HepG2 (cell line): ENCODE results near the gene IRAK2. TPM values are rescaled to one million over a fixed set of nuclear protein-coding genes. Genes with fewer than 3 reads are reported as not detected.

Experiments
- CBX1 ChIP-seq: IDR thresholded peaks from one replicate; pipeline ENCODE4 v1.6.1; 2016; ENCODE audit warnings: antibody characterized with exemption, low read depth
- HNRNPLL ChIP-seq: fragments of 200-400 bp; formaldehyde crosslinking; IDR thresholded peaks from 2 replicates; pipeline ENCODE4 v1.6.1; 2017; ENCODE audit warnings: mild to moderate bottlenecking, low read depth, low read length; ENCODE audit not compliant: poor library complexity, severe bottlenecking
- ISL2 ChIP-seq: sonication (generic); formaldehyde crosslinking; IDR thresholded peaks from 2 replicates; pipeline ENCODE4 v1.5.0; 2020; ENCODE audit warnings: missing genetic modification reagents
- NFIC ChIP-seq: IDR thresholded peaks from 2 replicates; pipeline ENCODE4 v1.6.1; 2012; ENCODE audit warnings: mild to moderate bottlenecking, low read length, inconsistent platforms
- PITX1 ChIP-seq: sonication (generic); formaldehyde crosslinking; IDR thresholded peaks from 2 replicates; pipeline ENCODE4 v1.5.1; 2020; ENCODE audit warnings: mild to moderate bottlenecking, missing genetic modification reagents
- RFXAP ChIP-seq: sonication (generic); formaldehyde crosslinking; IDR thresholded peaks from 2 replicates; pipeline ENCODE4 v1.4.0; 2020; ENCODE audit warnings: missing genetic modification reagents, borderline replicate concordance
- SOX5 ChIP-seq: IDR thresholded peaks from 2 replicates; pipeline ENCODE4 v1.6.1; 2016; ENCODE audit warnings: borderline replicate concordance
- TCF12 ChIP-seq, 2 experiments: fragments of 450-650 bp in 1 of 2; sonication (generic) in 1 of 2; formaldehyde crosslinking in 1 of 2; IDR thresholded peaks; 2 replicates each; pipeline versions ENCODE4 v1.6.1 to v1.8.0; 2017 to 2022; ENCODE audit warnings: antibody characterized with exemption in 1 of 2, mild to moderate bottlenecking in 1 of 2, missing genetic modification reagents in 1 of 2, moderate library complexity in 1 of 2
- ZNF180 ChIP-seq: sonication (generic); formaldehyde crosslinking; IDR thresholded peaks from 2 replicates; pipeline ENCODE4 v1.4.0; 2020; ENCODE audit warnings: low read depth, missing genetic modification reagents, borderline replicate concordance
- ZNF616 ChIP-seq: sonication (generic); formaldehyde crosslinking; IDR thresholded peaks from 2 replicates; pipeline ENCODE4 v1.5.0; 2020; ENCODE audit warnings: low read depth, mild to moderate bottlenecking, missing genetic modification reagents
- polyA plus RNA-seq, 8 experiments: library from polyadenylated mRNA; depleted of rRNA in 3 of 8; stranded (reverse) in 7 of 8; unstranded in 1 of 8; fragments of >200 nt; fragmentation: Illumina TruSeq in 4 of 8; extraction: Trizol in 4 of 8; gene quantifications; 2 replicates each; pipeline versions ENCODE4 v1.2.1 to v1.2.3, GENCODE V29; 2011 to 2016; ENCODE audit warnings: low read depth in 4 of 8, missing spikeins in 1 of 8, mixed read lengths in 1 of 8; ENCODE audit not compliant: insufficient read depth in 1 of 8
- total RNA-seq, 5 experiments: library from RNA; depleted of rRNA; stranded (reverse); fragments of >200 nt; fragmentation: Illumina TruSeq; extraction: Trizol; gene quantifications; 2 replicates each; pipeline ENCODE4 v1.2.3, GENCODE V29; 2016; ENCODE audit warnings: low read depth in 1 of 5
- TF ChIP-seq, protein P1 (sequence below): sonication (generic); formaldehyde crosslinking; IDR thresholded peaks from 2 replicates; pipeline ENCODE4; 2020; ENCODE audit warnings: missing genetic modification reagents, mild to moderate bottlenecking, borderline replicate concordance
- TF ChIP-seq, protein P2 (sequence below), 2 experiments: sonication (generic) in 1 of 2; formaldehyde crosslinking in 1 of 2; IDR thresholded peaks; 2 replicates each; pipeline versions ENCODE4 v1.4.0 to v1.6.1; 2016 to 2020; ENCODE audit warnings: borderline replicate concordance in 1 of 2, low read depth in 1 of 2, mild to moderate bottlenecking in 1 of 2, missing genetic modification reagents in 1 of 2
- TF ChIP-seq, protein P3 (sequence below): sonication (generic); formaldehyde crosslinking; conservative IDR thresholded peaks from 2 replicates; pipeline ENCODE4 v1.4.0; 2020; ENCODE audit warnings: mild to moderate bottlenecking, missing genetic modification reagents, moderate library complexity

The IRAK2 gene
- total and polyA plus RNA-seq, 2 of the 13 experiments (the other 11 are each of a cell fraction or from before 2014, with no cell fraction given) = 13.1 to 23.3 TPM

DNA sequence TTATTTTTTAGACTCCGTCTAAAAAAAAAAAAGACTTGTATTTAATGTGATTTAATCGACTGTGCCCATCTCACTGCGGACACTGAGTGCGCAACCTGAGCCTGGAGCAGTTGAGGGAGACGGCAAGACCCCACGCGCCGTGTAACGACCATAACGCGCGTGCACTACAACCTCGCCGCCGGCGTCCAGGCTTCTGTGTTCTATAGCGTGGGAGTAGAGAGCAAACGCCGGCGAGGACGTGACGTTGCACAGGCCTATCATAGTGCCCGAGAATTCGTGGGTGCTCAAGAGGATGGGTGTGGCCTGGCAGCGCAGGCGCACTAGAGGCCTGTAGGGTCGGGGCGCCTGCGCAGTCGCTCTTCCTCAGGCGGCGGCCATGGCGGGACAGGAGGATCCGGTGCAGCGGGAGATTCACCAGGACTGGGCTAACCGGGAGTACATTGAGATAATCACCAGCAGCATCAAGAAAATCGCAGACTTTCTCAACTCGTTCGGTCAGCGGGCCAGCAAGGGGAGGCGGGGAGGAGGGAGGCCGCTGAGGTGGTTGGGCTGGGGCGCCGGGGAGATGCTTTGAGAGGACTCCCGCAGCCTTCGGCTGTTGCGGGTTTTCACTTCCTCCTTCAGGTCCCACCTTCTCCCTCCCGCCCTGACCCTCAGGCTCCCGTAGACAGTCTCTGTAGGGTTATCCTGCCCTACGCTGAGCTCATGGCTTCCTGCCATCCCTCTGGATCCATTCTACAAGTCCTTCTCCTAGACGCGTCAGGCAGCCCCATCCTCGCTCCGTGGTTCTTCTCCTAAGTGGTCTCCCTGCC lies 49.2 kb upstream of the IRAK2 start, which contains the start of gene BRK1 (continued):
- TF ChIP-seq TCF12 (IDR thresholded peaks at IDR 0.05) = no peak
- no peak for TF ChIP-seq TCF12 (CRISPR knock-in tag; IDR thresholded peaks at IDR 0.05)
- TF ChIP-seq, protein P1, sequence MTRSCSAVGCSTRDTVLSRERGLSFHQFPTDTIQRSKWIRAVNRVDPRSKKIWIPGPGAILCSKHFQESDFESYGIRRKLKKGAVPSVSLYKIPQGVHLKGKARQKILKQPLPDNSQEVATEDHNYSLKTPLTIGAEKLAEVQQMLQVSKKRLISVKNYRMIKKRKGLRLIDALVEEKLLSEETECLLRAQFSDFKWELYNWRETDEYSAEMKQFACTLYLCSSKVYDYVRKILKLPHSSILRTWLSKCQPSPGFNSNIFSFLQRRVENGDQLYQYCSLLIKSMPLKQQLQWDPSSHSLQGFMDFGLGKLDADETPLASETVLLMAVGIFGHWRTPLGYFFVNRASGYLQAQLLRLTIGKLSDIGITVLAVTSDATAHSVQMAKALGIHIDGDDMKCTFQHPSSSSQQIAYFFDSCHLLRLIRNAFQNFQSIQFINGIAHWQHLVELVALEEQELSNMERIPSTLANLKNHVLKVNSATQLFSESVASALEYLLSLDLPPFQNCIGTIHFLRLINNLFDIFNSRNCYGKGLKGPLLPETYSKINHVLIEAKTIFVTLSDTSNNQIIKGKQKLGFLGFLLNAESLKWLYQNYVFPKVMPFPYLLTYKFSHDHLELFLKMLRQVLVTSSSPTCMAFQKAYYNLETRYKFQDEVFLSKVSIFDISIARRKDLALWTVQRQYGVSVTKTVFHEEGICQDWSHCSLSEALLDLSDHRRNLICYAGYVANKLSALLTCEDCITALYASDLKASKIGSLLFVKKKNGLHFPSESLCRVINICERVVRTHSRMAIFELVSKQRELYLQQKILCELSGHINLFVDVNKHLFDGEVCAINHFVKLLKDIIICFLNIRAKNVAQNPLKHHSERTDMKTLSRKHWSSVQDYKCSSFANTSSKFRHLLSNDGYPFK (CRISPR knock-in tag) = peak; percentile 88; the same call in 1 of the 2 replicates
- peak; percentile 62 for TF ChIP-seq HNRNPLL
- TF ChIP-seq SOX5 (CRISPR knock-in tag) = peak; percentile 55; the same call in 1 of the 2 replicates
- TF ChIP-seq NFIC = no peak
- TF ChIP-seq, protein P2, sequence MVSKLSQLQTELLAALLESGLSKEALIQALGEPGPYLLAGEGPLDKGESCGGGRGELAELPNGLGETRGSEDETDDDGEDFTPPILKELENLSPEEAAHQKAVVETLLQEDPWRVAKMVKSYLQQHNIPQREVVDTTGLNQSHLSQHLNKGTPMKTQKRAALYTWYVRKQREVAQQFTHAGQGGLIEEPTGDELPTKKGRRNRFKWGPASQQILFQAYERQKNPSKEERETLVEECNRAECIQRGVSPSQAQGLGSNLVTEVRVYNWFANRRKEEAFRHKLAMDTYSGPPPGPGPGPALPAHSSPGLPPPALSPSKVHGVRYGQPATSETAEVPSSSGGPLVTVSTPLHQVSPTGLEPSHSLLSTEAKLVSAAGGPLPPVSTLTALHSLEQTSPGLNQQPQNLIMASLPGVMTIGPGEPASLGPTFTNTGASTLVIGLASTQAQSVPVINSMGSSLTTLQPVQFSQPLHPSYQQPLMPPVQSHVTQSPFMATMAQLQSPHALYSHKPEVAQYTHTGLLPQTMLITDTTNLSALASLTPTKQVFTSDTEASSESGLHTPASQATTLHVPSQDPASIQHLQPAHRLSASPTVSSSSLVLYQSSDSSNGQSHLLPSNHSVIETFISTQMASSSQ (IDR thresholded peaks at IDR 0.05; ENCODE audit: low read depth) = no peak
- TF ChIP-seq, protein P2 (CRISPR knock-in tag; IDR thresholded peaks at IDR 0.05; ENCODE audit: borderline replicate concordance) = no peak
- peak; percentile 62; the same call in 1 of the 2 replicates for TF ChIP-seq RFXAP (CRISPR knock-in tag)
- TF ChIP-seq ISL2 = peak; percentile 57; the same call in 1 of the 2 replicates
- TF ChIP-seq, protein P3, sequence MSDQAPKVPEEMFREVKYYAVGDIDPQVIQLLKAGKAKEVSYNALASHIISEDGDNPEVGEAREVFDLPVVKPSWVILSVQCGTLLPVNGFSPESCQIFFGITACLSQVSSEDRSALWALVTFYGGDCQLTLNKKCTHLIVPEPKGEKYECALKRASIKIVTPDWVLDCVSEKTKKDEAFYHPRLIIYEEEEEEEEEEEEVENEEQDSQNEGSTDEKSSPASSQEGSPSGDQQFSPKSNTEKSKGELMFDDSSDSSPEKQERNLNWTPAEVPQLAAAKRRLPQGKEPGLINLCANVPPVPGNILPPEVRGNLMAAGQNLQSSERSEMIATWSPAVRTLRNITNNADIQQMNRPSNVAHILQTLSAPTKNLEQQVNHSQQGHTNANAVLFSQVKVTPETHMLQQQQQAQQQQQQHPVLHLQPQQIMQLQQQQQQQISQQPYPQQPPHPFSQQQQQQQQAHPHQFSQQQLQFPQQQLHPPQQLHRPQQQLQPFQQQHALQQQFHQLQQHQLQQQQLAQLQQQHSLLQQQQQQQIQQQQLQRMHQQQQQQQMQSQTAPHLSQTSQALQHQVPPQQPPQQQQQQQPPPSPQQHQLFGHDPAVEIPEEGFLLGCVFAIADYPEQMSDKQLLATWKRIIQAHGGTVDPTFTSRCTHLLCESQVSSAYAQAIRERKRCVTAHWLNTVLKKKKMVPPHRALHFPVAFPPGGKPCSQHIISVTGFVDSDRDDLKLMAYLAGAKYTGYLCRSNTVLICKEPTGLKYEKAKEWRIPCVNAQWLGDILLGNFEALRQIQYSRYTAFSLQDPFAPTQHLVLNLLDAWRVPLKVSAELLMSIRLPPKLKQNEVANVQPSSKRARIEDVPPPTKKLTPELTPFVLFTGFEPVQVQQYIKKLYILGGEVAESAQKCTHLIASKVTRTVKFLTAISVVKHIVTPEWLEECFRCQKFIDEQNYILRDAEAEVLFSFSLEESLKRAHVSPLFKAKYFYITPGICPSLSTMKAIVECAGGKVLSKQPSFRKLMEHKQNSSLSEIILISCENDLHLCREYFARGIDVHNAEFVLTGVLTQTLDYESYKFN (CRISPR knock-in tag) = 0 out of 2 replicates have a peak, but pooled peaks have one; percentile 28
- TF ChIP-seq ZNF616 = no peak
- no peak for TF ChIP-seq ZNF180
- TF ChIP-seq PITX1 (CRISPR knock-in tag) = no peak
- TF ChIP-seq CBX1 = peak; percentile 50
